HG03521 (cell line): ENCODE results near the gene FHIT.

ENCODE experiments used
- ATAC-seq: cut with Tn5 transposase; IDR thresholded peaks from one replicate; pipeline ENCODE4 v1.9.1; 2021; ENCODE audit warnings: mild to moderate bottlenecking, moderate library complexity; ENCODE audit not compliant: unreplicated experiment

The FHIT gene

GRCh38 chr3:60435941-60436650 is 815.2 kb downstream of the FHIT start:
- no peak for ATAC-seq

- no peak for ATAC-seq
Measured at GRCh38 chr3:60434950-60435349, 816.3 kb downstream of the FHIT start.

- no peak for ATAC-seq
Measured at GRCh38 chr3:60434323-60434722, 816.9 kb downstream of the FHIT start.

DNA sequence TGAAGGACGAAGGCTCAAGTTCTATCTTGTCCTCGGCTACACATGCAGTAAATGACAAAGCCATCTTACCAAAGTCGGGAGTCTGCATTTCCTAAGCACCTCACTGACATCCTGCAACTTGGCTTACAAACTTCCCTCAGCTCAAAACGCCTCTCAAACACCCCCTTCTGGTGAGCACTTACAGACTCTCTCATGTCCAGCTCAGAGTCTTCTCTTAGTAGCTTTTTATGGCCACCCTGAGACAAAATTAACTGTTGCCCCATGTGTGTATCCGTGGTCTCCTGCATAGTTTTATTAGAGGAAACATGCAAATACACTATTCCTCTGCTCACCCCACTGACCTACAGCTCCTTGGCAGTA is 819.7 kb downstream of the FHIT start:
- no peak for ATAC-seq

DNA sequence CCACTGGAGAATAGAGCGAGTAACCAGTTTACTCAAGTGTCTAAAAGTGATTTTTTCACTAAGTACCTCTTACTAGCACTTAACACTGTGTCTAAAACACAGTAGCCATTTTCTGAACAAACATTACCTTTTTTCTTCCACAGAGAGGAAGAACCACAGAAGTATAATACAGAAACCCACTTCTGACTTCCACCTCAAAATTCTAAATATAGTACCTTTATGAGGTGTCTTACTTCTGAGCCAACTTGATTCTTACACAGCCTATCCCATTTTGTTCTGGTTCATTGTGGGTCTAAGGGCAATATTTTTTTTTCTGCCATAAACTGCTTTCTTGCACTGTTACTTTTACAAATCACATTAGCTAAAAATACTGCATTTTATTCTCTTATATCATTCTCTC is 821.0 kb downstream of the FHIT start:
- ATAC-seq = no peak

GRCh38 chr3:60427109-60427508 is 824.1 kb downstream of the FHIT start:
- no peak for ATAC-seq

DNA sequence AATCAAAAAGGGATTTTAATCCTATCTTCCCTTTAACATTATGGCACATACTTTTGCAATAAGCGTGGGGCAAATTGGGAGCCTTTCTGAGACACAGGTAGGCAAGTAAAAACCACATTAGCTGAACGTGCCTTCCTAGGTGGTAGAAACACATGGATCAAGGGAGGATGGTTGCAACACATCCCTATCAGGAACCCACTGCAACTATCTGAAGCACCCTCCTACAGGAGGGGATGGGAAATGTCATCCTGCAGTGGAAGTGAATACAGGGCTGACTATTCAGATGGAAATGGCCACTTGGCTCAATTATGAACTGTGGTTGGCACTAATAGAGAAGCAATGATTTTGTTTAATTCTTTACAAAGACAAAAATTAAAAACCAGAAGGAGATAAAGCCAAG is 826.3 kb downstream of the FHIT start:
- ATAC-seq = no peak

- ATAC-seq = no peak
Measured at GRCh38 chr3:60424034-60424433, 827.2 kb downstream of the FHIT start.

DNA sequence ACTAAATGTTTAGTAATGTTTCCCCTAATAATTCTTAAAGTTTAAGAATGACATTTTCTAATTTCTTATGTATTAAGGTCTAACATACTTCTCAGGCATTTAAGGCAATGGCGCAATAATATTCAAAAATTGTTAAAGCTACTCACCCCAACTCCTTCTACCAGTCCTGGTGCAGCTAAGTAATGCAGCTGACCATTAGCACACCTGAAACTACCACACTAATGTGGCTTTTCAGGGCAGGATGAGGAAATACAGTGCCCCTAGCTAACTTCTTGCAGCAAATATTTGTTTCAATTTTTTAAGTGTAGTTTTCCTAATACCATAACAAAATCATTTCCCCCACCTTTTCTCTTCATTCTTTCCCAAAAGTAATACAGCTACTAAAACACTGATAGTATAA is 827.7 kb downstream of the FHIT start:
- no peak for ATAC-seq

DNA sequence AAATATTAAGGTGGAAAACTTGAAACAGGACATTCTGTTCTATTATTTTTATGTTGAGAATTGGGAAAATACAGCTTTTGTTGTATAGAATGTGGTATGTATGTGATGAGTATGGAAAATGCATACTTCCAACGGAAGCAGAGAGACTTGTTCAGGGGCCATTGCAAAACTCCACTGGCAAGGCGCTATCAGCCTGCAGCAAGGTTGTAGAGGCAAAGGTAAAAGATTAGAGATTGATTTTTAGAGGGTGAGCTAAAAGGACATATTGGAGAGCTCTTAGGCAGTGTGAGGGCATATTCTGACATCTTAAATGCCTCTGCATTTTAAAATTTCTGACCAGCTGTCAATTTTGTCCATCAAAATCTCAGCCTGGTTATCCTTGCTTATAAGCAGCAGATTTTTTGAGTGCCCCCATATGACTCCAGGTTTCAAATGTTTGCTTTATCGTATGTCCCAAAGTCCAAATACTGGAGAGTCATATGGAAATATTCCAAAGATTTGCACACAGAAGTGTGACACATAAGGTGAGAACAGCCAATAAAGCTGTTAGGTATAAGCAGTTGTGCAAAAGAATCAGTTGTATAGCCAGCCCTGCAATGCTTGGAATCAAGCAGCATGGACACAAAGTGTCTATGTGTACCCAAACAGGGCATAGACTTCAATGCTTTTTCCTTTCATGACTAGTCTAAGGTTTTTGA is 829.4 kb downstream of the FHIT start:
- no peak for ATAC-seq

DNA sequence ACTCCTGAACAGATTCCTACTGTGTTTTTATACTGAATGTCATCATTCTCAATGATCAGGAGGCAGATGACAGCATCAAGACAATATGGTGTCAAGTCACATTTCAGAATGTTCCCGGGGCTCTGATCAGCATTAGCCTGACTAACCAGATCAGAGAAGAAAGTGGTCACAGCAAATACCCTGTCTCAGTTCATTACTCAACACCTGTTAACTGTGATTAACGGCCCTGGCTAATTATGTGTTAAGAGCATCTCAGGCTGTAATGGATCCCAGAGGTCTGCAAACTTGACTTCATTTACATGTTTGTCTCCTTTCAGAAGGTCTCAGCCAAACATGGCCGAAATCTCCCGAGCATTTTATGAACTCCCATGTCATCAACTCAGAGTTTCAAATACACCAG is 833.7 kb downstream of the FHIT start:
- no peak for ATAC-seq

DNA sequence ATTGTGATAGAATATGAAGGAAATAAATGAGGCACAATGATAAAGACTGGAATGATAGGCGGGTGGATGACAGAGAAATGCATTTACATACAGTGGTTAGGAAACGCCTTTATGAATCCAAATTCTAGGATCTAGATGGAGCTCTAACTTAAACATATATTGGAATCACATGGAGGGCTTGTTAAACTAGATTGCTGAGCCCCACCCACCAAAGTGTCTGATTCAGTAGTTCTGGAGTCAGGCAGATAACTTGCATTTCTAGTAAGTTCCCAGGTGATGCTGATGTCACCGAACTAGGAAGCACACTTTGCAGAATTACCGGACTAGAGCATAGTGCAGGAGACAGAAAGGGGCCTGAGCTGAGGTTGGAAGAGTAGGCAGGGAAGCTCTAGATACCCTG is 837.2 kb downstream of the FHIT start:
- no peak for ATAC-seq

- ATAC-seq = no peak
Measured at GRCh38 chr3:60413551-60413950, 837.7 kb downstream of the FHIT start.

DNA sequence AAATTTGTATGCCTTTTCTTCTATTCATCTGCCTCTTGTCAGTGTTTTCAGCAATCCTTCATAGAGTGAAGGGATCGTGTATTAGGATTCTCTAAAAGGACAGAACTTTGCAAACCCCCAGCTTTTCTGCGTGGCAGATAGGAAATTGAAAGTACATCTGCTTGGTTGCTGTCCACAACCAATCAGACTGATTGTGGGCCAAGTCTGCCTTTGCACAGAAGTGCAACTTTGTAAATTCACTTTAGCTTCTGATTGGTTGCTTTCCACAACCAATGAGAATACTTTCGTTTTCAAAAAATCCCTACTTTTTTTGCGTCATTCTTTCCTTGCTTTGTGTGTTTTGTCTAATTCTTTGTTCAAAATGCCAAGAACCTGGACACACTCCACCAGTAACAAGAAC is 847.4 kb downstream of the FHIT start:
- ATAC-seq = no peak

GRCh38 chr3:60402931-60403330 is 848.3 kb downstream of the FHIT start:
- ATAC-seq = no peak

DNA sequence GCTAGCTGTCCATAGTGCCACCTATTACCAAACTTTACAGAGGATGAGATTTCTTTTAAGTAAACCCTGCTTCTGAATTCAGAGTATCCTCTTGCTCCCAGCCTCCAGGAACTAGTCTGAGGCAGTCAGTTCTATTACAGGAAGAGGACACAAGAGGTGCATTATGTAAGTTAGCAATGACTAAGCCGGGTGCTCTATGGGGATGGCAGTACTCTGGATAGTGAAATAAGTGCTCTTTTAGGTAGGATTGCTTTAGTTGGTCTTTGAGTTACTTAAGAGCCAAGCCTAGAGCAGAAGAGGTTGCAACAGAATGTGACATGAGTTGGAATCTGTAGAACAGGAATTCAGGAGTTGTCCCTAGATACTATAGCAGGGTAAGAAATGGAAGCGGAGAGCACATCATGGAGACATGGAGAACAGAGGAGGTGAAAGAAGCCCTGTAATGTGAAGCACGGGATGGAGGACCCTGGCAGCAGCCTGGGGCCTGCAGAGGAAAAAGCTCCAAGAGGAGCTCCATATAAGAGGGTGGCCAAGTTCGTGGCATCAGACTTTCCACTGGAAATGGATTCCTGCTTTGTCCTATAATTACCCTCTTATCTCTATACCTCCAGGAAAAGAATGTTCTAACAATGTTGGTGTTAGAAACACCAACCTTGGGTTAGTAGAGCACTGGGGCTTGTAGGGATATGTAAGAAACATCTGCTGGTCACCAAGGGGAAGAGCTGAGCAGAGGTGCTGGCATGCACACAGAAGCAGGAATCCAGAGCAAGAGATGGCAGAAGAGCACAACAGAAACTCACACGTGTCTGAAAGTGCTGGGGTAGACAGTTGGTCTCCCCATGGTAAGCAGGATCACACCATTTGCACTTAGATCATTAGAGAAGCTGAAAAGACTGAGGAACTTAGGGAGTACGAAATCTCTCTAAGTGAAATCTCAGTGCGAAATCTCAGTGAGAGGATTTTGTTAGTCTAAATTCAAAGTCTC is 851.1 kb downstream of the FHIT start:
- no peak for ATAC-seq

DNA sequence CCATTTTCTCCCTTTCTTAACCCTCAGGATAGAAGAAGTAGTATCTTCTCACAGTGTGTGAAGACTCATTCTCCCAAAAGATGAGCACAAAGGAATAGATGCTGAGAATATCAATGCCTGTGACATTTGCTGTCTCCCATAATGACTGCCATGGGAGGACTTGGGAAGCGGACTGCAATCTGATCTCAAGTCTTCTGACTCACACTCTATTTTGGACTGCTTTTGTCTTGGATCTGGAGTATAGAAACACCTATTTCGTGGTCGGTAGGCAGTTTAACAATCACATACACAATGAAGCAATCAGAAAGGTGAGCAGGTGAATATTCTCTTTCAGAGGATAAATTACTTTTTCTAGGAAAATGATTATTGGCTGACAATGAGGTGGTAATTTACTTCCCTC is 852.0 kb downstream of the FHIT start:
- no peak for ATAC-seq

DNA sequence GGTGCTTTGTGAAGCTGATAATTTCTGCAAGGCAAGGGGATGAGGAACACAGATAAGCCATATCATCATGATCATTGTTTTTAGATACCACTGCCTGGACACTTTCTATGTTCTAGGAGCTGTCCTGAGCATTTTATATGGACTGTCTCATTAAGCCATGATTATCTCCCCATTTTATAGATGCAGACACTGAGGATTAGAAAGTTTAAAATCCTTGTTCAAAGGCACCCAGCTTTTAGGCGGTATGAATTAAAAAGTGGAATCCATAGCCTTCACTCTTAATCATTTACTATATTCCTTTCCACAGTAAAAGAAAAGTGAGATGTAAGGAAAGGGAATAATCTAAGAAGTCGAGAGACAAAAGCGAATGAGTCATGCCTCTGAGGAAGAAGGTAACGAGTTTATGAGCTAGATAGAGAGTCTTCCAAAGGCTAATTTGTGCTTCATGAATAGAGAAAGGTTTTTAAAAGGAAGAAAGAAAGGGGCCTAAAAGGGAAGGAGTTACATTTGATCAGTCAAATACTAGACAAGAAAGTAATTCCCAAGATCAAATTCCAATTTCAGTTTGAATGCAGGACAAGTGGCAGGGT is 856.0 kb downstream of the FHIT start:
- ATAC-seq = no peak

DNA sequence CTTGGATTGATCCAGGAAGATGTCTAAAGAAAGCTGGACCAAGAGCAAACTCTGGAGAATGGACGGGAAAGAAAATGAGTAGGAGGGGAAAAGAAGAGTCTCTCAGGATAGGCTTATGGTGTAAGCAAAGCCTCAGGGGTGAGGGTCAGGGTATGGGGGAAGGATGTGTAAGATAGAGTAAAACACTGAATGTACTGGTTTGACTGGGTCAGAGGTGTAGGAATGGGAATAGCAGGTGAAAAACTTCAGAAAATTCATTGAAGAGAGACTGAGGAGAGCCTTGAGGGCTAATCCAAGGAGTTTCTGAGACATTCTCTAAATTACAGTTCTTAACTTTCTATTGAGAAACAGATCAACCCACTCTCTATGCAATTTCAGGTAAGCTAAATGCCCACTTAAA is 857.3 kb downstream of the FHIT start:
- ATAC-seq = no peak

GRCh38 chr3:60392501-60392900 is 858.8 kb downstream of the FHIT start:
- no peak for ATAC-seq

GRCh38 chr3:60391292-60391691 is 860.0 kb downstream of the FHIT start:
- ATAC-seq = no peak
